HG02642 (cell line): ENCODE measurements around the gene KIFC3.

ENCODE experiments used
- ATAC-seq: cut with Tn5 transposase; IDR thresholded peaks from one replicate; pipeline ENCODE4 v1.9.1; 2021; ENCODE audit warnings: mild to moderate bottlenecking; ENCODE audit not compliant: unreplicated experiment, poor library complexity

The KIFC3 gene

DNA sequence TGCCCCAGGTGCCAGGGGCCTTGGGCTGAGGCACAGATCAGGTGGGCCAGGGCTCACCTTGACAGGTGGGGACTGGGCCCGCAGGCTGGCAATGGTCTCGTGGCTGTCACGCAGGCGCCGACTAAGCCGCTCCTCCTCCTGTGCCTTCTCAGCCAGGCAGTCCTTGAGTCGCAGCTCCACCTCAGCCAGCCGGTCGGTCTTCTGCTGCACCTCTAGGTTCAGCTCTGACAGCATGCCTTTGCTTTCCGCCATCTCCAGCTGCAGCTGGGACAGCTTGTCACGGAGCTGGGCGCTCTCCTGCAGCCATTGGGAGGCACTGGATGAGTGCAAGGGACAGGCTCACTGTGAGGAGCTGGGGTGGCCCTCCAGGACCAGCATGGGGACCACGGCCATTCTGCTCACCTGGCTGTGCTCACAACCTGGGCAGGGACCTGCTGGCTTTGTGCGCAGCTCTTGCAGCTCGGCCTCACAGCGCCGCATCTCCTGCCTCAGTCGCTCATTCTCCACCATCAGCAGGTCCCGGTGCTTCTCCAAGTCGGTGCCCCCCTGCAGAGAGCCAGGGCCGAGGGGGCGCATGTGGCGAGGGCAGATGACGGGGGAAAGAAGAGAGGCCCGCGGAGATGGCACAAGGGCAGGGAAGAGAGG lies 31.0 kb downstream of the KIFC3 start:
- ATAC-seq: no peak

- ATAC-seq: no peak
Measured at GRCh38 chr16:57770361-57770760, 31.9 kb downstream of the KIFC3 start.

DNA sequence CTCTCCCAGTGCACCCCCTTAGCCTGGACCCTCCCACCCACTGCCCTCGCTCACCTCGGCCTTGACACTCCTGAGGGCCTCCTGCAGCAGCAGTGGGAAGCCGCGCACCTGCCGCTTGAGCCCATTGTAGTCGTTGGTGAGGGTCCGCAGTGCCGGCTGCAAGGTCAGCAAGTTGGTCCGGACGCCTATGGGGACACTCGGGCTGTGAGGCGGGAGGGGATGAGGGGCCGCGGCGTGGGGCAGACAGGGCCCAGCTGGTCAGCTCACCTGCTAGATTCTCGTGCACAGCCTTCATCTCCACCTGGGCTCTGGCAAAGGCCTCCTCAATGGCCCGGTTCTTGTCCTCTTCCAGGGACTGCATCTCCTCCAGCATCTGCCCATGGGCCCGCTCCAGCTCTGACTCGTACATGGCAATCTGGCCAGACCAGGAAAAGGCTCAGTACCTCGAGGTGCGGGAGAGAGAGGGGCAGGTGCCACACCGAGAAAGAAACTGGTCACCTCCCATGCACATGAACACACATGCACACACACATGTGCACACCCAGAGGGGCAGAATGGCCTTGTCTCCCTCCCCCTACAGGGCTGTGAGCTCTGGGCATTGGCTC lies 32.6 kb downstream of the KIFC3 start:
- ATAC-seq: no peak

- no peak for ATAC-seq
Measured at GRCh38 chr16:57766714-57767348, 35.5 kb downstream of the KIFC3 start.

GRCh38 chr16:57765160-57765728 lies 37.0 kb downstream of the KIFC3 start:
- ATAC-seq: no peak

DNA sequence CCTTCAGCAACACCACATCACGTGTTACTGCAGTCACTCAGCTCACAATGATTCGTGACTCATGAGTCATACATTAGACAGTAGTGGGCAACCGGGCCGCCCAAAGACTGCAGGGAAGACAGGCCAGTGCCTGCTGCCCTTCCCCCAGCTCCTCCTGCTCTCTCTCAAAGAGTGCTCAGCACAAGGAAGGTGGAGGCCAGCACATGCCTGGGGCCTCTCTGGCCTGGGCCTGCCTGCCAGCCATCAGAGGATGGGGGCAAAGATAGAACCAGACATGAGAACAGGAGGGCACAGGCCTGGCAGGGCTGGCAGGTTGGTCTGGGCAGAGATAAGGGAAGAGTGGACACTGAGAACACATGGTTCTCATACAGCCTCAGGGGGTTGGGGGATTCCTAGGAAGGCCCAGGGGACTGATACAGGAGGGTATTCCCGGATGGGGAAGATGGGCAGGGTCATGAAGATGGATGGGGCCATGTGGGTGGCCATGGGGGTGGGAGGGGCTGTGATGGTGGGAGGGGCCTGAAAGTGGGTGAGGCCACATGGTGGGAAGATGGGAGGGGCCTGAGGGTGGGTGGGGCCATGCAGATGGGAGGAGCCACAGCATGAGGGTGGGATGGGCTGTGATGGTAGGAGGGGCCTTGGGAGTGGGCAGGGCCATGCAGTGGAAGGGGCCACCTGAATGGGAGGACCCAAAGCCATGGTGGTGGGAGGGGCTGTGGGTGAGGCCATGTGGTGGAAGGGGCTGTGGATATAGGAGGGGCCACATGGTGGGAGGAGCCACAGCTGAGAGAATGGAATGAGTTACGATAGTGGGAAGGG lies 37.7 kb downstream of the KIFC3 start:
- no peak for ATAC-seq

DNA sequence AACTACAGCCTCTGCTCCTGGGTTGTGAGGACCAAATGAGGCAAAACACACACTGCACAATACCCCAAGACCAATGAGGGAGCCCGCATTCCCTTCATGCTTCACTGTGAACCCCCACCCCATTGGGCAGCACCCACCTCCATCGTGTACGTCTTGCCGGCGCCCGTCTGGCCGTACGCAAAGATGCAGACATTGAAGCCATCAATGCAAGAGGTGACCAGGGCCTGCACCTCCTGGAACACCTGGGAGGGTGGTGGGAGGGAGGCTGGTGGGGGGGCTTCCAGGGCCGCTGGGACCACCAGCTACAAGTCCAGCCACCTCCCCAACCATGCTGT lies 38.3 kb downstream of the KIFC3 start:
- ATAC-seq: no peak

DNA sequence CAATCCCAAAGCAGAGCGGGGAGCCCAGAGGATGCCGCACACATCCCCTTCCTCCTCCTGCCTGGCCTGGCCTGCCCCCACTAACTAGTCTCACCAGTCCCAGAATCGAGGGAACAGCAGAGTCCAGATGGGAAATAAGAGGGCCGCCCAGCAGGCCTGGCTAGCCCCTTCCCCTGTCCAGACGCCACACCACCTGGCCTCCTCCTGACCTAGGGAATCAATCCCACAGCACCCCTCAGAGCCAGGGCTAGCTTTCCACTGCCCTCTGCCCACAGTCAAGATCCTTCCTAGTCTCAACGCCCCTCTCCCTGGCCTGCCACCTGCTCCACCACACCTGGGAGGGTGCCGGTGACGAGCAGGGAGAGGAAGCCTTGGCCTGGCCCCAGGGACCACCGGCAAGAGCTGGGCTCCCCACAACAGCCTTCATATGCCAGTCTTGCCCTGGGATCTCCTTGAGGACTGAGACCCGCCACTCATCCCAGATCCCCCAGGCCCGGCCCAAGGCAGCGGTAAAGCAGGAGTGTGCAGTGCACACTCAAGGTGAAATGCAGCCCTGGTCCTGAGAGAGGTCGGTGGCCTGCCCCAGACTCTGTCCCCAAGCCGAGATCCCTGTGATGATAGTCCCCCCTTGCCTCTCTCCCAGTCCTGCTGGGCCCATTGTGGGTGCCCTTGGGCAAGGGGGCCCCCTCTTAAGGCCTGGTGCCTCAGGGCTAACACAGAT lies 38.8 kb downstream of the KIFC3 start:
- ATAC-seq: no peak

DNA sequence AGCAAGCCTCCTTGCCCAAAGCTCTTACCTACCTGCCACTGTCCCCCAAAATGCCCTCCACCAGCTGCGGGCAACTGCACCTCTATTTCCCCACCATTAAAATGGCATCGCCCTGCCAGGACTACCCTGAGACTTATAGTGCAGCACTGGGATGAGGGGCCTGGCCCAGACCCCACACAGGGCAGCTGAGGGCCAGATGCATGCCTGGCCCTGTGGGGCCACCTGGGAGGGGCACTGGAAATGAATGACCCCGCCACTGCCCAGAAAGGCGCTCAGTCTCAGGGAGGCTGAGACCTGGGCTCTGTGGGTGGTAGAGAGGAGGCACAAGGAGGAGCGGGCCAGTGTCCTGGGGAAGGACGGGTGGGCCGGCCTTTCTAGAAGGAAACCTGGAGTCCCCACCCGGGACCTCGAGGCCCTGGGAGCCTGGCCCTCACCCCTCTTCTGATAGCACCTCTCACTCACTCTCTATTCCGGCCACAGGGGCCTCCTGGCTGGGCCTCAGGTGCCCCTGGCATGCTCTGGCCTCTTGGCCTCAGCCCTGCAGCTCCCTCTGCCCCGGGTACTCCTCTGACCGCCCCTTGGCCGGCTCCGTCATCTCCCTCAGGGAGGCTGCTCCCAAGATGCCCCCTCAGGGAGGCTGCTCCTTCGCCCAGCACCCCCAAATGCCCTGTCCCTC lies 39.8 kb downstream of the KIFC3 start:
- no peak for ATAC-seq

GRCh38 chr16:57761957-57762356 lies 40.3 kb downstream of the KIFC3 start:
- ATAC-seq: no peak

GRCh38 chr16:57761301-57761700 lies 41.0 kb downstream of the KIFC3 start:
- ATAC-seq: no peak

DNA sequence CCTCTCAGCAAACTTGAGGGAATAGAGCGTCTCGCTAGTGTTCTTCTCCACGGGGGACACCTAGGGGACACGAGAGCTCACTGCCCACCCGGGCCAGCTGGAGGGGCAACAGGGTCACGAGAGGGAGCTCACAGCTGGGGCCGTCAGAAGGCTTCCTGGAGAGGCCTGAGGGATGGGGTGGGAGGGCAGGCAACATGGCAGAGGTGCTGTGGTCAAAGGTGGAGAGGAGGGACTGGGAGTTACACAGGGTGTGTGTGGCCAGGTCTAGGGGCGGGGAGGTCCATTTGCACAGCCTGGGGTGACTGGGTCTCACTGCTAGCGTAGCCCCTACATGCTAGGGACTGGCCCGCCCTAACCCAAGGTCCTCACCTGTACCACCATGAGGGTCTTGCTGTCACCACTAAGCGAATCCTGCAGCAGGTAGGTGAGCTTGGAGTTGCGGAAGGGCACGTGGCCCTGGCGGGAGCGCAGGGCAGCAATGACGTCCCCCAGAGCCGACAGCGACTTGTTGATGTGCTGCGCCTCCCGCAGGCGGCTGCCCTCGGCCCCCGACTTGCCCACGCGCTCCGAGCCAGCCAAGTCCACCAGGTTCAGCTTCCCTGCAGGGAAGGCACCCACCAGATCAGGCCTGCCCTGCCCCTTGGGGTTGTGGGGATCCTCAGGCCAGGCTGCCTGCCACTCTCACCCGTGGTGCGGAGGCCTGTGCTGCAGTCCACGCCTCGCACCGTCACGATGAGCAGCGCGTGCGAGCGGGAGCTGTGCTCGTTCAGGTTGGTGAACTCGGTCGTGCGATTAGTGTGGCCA lies 41.7 kb downstream of the KIFC3 start:
- no peak for ATAC-seq

GRCh38 chr16:57759541-57760356 lies 42.5 kb downstream of the KIFC3 start:
- no peak for ATAC-seq

DNA sequence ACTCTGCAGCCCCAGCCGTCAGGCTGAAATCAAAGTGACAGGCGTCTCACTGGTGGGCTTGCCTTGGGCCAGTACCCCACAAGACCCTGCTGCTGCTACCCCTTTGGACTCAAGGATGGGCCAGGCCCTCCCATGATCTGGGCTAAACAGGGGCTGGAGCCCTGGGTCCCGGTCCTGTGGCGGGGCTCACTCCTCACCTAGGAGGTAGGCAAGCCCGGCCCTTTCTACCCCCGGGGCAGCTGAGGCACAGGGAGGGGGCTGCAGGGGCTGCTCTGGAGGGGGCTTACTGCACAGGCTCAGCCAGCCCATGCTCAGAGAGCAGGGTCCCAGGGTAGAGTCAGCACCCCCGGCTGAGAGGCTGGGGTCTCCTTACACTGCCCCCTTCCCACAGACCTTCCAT lies 43.2 kb downstream of the KIFC3 start:
- ATAC-seq: no peak

GRCh38 chr16:57758331-57759117 lies 43.8 kb downstream of the KIFC3 start:
- ATAC-seq: no peak

DNA sequence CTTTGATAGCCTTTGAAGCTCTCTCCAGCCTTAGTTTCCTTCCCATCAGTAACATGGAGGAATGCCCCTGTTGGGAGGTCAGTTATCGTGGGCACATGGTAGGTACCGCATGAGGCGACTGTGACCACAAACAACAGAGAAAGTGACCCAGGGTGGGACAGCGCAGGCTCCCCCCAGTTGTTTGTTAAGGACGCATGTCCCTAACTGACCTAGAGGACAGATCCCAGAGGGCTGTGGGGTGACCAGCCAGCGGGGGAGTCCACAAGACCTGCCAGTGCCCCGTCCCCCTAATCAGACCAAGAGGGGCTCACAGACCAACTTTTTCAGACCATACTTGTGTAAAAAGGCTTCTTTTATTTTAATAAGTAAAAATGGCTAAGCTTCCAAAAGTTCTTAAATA lies 44.4 kb downstream of the KIFC3 start:
- ATAC-seq: no peak

GRCh38 chr16:57757326-57757786 lies 44.9 kb downstream of the KIFC3 start:
- ATAC-seq: peak; percentile 78
